Activated naive CD4-positive, alpha-beta T cell treated with anti-CD3 and anti-CD28 coated beads for 36 hours (primary cell): Measurements from ENCODE around the gene RNF214. TPM values are rescaled to one million over a fixed set of nuclear protein-coding genes. Genes with fewer than 3 reads are reported as not detected.
"Not testable (repeated sequence)": the region's sequence is repeated elsewhere in the genome, so short reads cannot be mapped to it uniquely, and the experiment has no call there.

ENCODE experiments used
- CTCF ChIA-PET: fragments of 350-600 bp; sonication (Branson Sonifier 250); formaldehyde crosslinking; loops from one replicate; lab custom pipeline; 2021; ENCODE audit warnings: antibody characterized with exemption; lab: Charles Lee
- DNase-seq: peaks from one replicate; pipeline ENCODE4 v3.0.0-alpha.2; 2020
- H3K27ac Mint-ChIP-seq: one replicate; pipeline ENCODE4 v1.8.0; 2021; ENCODE audit warnings: mild to moderate bottlenecking, mixed read lengths
- H3K27me3 Mint-ChIP-seq: one replicate; pipeline ENCODE4 v1.8.0; 2021; ENCODE audit warnings: low read depth, mixed read lengths
- H3K36me3 Mint-ChIP-seq: one replicate; pipeline ENCODE4 v1.8.0; 2021; ENCODE audit warnings: low read depth, mixed read lengths
- H3K4me1 Mint-ChIP-seq: one replicate; pipeline ENCODE4 v1.8.0; 2021; ENCODE audit warnings: low read depth, mixed read lengths
- H3K4me3 Mint-ChIP-seq: one replicate; pipeline ENCODE4 v1.8.0; 2021; ENCODE audit warnings: mild to moderate bottlenecking, moderate library complexity, mixed read lengths
- H3K9me3 Mint-ChIP-seq: one replicate; pipeline ENCODE4 v1.8.0; 2021; ENCODE audit warnings: mixed read lengths
- intact Hi-C: fragments of 100-400 bp; cut with micrococcal nuclease; formaldehyde crosslinking; loops from one replicate; pipeline ENCODE4 v1.15.1; 2023
- total RNA-seq, 2 experiments: library from RNA; stranded (reverse); gene quantifications; one replicate each; pipeline ENCODE4 v1.2.3, GENCODE V29; 2021

RNF214 gene
- total RNA-seq, 2 experiments from 2014 or later, result 14.0 to 14.4 TPM

- H3K36me3 Mint-ChIP-seq, result peaks cover 23% of the 10 kb centered on the region
- not testable (repeated sequence) for DNase-seq, H3K9me3 Mint-ChIP-seq, H3K4me1 Mint-ChIP-seq, H3K4me3 Mint-ChIP-seq, H3K27me3 Mint-ChIP-seq, H3K27ac Mint-ChIP-seq
- intact Hi-C loops, result loop anchor here (5.0 kb wide), 1 partner anchor 76 kb away; no protein-coding TSS in a partner anchor
- CTCF ChIA-PET, result interaction anchor here (0.6 kb wide), 1 partner anchor 141 kb away, joined by 3 read pairs; no protein-coding TSS in a partner anchor
Measured at GRCh38 chr11:117208710-117209109, 23.8 kb upstream of the RNF214 start.

GRCh38 chr11:117209351-117210125 lies 22.9 kb upstream of the RNF214 start:
- peaks cover 27% of the 10 kb centered on the region for H3K36me3 Mint-ChIP-seq
- H3K9me3 Mint-ChIP-seq, DNase-seq, H3K4me3 Mint-ChIP-seq, H3K4me1 Mint-ChIP-seq, H3K27me3 Mint-ChIP-seq, H3K27ac Mint-ChIP-seq: not testable (repeated sequence)
- intact Hi-C loops, result loop anchor here (5.0 kb wide), 1 partner anchor 77 kb away; no protein-coding TSS in a partner anchor
- CTCF ChIA-PET, result interaction anchor here (0.6 to 0.8 kb wide), 2 partner anchors 36 to 142 kb away, joined by 3 read pairs; no protein-coding TSS in a partner anchor

GRCh38 chr11:117210620-117211019 lies 21.9 kb upstream of the RNF214 start:
- Mint-ChIP-seq H3K27ac (no peak overlapping the region), H3K27me3 (no peaks in the 10 kb centered on the region), H3K36me3 (peaks cover 24% of the 10 kb centered on the region), H3K9me3 (no peaks in the 10 kb centered on the region), H3K4me1 (no peaks in the 10 kb centered on the region), H3K4me3 (no peak overlapping the region)
- intact Hi-C loops, result no loop called here
- DNase-seq, result no peak
- CTCF ChIA-PET, result interaction anchor here (1.3 kb wide), 1 partner anchor 20 kb away, joined by 3 read pairs; no protein-coding TSS in a partner anchor

- H3K4me3 Mint-ChIP-seq, result no peak overlapping the region
- H3K4me1 Mint-ChIP-seq, result peaks cover 7% of the 10 kb centered on the region
- H3K36me3 Mint-ChIP-seq, result peaks cover 34% of the 10 kb centered on the region
- intact Hi-C loops, result no loop called here
- no peaks in the 10 kb centered on the region for H3K9me3 Mint-ChIP-seq
- DNase-seq, result no peak
- H3K27me3 Mint-ChIP-seq, result no peaks in the 10 kb centered on the region
- CTCF ChIA-PET, result interaction anchor here (0.9 kb wide), 1 partner anchor 13 kb away, joined by 6 read pairs; no protein-coding TSS in a partner anchor
- no peak overlapping the region for H3K27ac Mint-ChIP-seq
Measured at GRCh38 chr11:117212697-117213355, 19.6 kb upstream of the RNF214 start.

- Mint-ChIP-seq H3K36me3 (peaks cover 48% of the 10 kb centered on the region), H3K27ac (peak overlapping the region; percentile 37), H3K4me1 (peaks cover 7% of the 10 kb centered on the region), H3K4me3 (no peak overlapping the region), H3K27me3 (no peaks in the 10 kb centered on the region), H3K9me3 (no peaks in the 10 kb centered on the region)
- intact Hi-C loops, result no loop called here
- DNase-seq, result no peak
- CTCF ChIA-PET, result interaction anchor here (1.2 to 1.3 kb wide), 2 partner anchors 12 to 34 kb away, joined by 3 to 5 read pairs; no protein-coding TSS in a partner anchor
Measured at GRCh38 chr11:117214404-117215110, 17.9 kb upstream of the RNF214 start.

GRCh38 chr11:117217141-117218084 lies 15.1 kb upstream of the RNF214 start:
- CTCF ChIA-PET, result interaction anchor here (0.6 to 4.3 kb wide), 3 partner anchors 12 to 234 kb away, joined by 3 to 25 read pairs (median 5); no protein-coding TSS in a partner anchor
- H3K9me3 Mint-ChIP-seq, result no peaks in the 10 kb centered on the region
- H3K4me1 Mint-ChIP-seq, result peaks cover 7% of the 10 kb centered on the region
- no peaks in the 10 kb centered on the region for H3K27me3 Mint-ChIP-seq
- peaks cover 47% of the 10 kb centered on the region for H3K36me3 Mint-ChIP-seq
- peak overlapping the region; percentile 51 for H3K27ac Mint-ChIP-seq
- no peak for DNase-seq
- no peak overlapping the region for H3K4me3 Mint-ChIP-seq
- intact Hi-C loops, result no loop called here

GRCh38 chr11:117218133-117218915 lies 14.1 kb upstream of the RNF214 start:
- H3K9me3 Mint-ChIP-seq, result no peaks in the 10 kb centered on the region
- H3K27me3 Mint-ChIP-seq, result no peaks in the 10 kb centered on the region
- H3K4me1 Mint-ChIP-seq, result peaks cover 7% of the 10 kb centered on the region
- H3K36me3 Mint-ChIP-seq, result peaks cover 48% of the 10 kb centered on the region
- CTCF ChIA-PET, result interaction anchor here (0.6 to 4.3 kb wide), 2 partner anchors 11 to 233 kb away, joined by 3 to 25 read pairs; no protein-coding TSS in a partner anchor
- intact Hi-C loops, result no loop called here
- no peak overlapping the region for H3K4me3 Mint-ChIP-seq
- DNase-seq, result no peak
- H3K27ac Mint-ChIP-seq, result peak overlapping the region; percentile 24

GRCh38 chr11:117219001-117219400 lies 13.5 kb upstream of the RNF214 start:
- no peak for DNase-seq
- Mint-ChIP-seq H3K4me3 (no peak overlapping the region), H3K4me1 (peaks cover 7% of the 10 kb centered on the region), H3K27ac (peak overlapping the region; percentile 24), H3K27me3 (no peaks in the 10 kb centered on the region), H3K36me3 (peaks cover 49% of the 10 kb centered on the region), H3K9me3 (no peaks in the 10 kb centered on the region)
- intact Hi-C loops, result no loop called here
- CTCF ChIA-PET, result interaction anchor here (4.3 kb wide), 1 partner anchor 10 kb away, joined by 25 read pairs; no protein-coding TSS in a partner anchor

- DNase-seq, result no peak
- peaks cover 7% of the 10 kb centered on the region for H3K4me1 Mint-ChIP-seq
- intact Hi-C loops, result no loop called here
- H3K27ac Mint-ChIP-seq, result no peak overlapping the region
- H3K9me3 Mint-ChIP-seq, result no peaks in the 10 kb centered on the region
- CTCF ChIA-PET, result interaction anchor here (4.3 kb wide), 1 partner anchor 10 kb away, joined by 25 read pairs; no protein-coding TSS in a partner anchor
- H3K27me3 Mint-ChIP-seq, result no peaks in the 10 kb centered on the region
- H3K36me3 Mint-ChIP-seq, result peaks cover 49% of the 10 kb centered on the region
- no peak overlapping the region for H3K4me3 Mint-ChIP-seq
Measured at GRCh38 chr11:117219455-117219854, 13.0 kb upstream of the RNF214 start.

- Mint-ChIP-seq H3K9me3 (no peaks in the 10 kb centered on the region), H3K36me3 (peaks cover 51% of the 10 kb centered on the region), H3K4me1 (peaks cover 7% of the 10 kb centered on the region), H3K27ac (no peak overlapping the region), H3K4me3 (no peak overlapping the region), H3K27me3 (no peaks in the 10 kb centered on the region)
- DNase-seq, result no peak
- CTCF ChIA-PET, result interaction anchor here (4.3 kb wide), 1 partner anchor 9 kb away, joined by 25 read pairs; no protein-coding TSS in a partner anchor
- intact Hi-C loops, result no loop called here
Measured at GRCh38 chr11:117219995-117220394, 12.5 kb upstream of the RNF214 start.
